Measurements from ENCODE around the gene AGFG1.
"Not testable (repeated sequence)": the region's sequence is repeated elsewhere in the genome, so short reads cannot be mapped to it uniquely, and the experiment has no call there.

AGFG1 gene

GRCh38 chr2:227577555-227577954 lies 105.6 kb downstream of the AGFG1 start:
- TF ChIP-seq GATA3 (IDR thresholded peaks at IDR 0.05; ENCODE audit: low read depth, low read length) = no peak
- TF ChIP-seq GATA2 (IDR thresholded peaks at IDR 0.05; ENCODE audit: low read depth, low read length) = no peak

- TF ChIP-seq GATA3 (IDR thresholded peaks at IDR 0.05; ENCODE audit: low read depth, low read length) = no peak
- no peak for TF ChIP-seq GATA2 (IDR thresholded peaks at IDR 0.05; ENCODE audit: low read depth, low read length)
These were observed 106.7 kb downstream of the AGFG1 start for GRCh38 chr2:227578642-227579041.

GRCh38 chr2:227579791-227580190 lies 107.8 kb downstream of the AGFG1 start:
- no peak for TF ChIP-seq GATA2 (IDR thresholded peaks at IDR 0.05; ENCODE audit: low read depth, low read length)
- no peak for TF ChIP-seq GATA3 (IDR thresholded peaks at IDR 0.05; ENCODE audit: low read depth, low read length)

- TF ChIP-seq GATA3 (IDR thresholded peaks at IDR 0.05; ENCODE audit: low read depth, low read length) = no peak
- no peak for TF ChIP-seq GATA2 (IDR thresholded peaks at IDR 0.05; ENCODE audit: low read depth, low read length)
These were observed 110.4 kb downstream of the AGFG1 start for GRCh38 chr2:227582369-227582768.

- TF ChIP-seq GATA3 (IDR thresholded peaks at IDR 0.05; ENCODE audit: low read depth, low read length) (no peak), GATA2 (IDR thresholded peaks at IDR 0.05; ENCODE audit: low read depth, low read length) (no peak)
These were observed 120.9 kb downstream of the AGFG1 start for GRCh38 chr2:227592694-227593387.

GRCh38 chr2:227595797-227596196 lies 123.8 kb downstream of the AGFG1 start:
- TF ChIP-seq GATA2 (IDR thresholded peaks at IDR 0.05; ENCODE audit: low read depth, low read length) (no peak), GATA3 (IDR thresholded peaks at IDR 0.05; ENCODE audit: low read depth, low read length) (no peak)

DNA sequence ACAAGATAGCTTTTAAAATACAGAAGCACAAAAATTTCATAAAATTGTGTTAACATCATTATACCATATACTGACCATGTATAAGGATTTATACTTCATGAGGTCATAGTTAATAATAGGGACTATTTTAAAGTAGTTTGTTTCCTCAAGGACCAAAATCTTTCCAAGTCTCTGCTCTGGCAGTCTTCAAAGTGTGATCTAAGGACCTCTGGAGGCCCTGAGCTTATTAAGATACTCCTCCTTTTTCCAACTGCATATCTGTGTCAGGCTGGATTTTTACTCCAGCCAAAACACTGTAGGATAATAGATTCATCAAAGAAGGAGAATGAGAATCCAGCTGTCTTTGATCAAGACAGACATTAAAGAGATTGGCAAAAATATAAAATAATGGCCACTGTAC lies 125.1 kb downstream of the AGFG1 start:
- TF ChIP-seq GATA3 (IDR thresholded peaks at IDR 0.05; ENCODE audit: low read depth, low read length) (no peak), GATA2 (IDR thresholded peaks at IDR 0.05; ENCODE audit: low read depth, low read length) (no peak)

- TF ChIP-seq GATA3 (IDR thresholded peaks at IDR 0.05; ENCODE audit: low read depth, low read length) (no peak), GATA2 (IDR thresholded peaks at IDR 0.05; ENCODE audit: low read depth, low read length) (no peak)
These were observed 126.0 kb downstream of the AGFG1 start for GRCh38 chr2:227597998-227598397.

DNA sequence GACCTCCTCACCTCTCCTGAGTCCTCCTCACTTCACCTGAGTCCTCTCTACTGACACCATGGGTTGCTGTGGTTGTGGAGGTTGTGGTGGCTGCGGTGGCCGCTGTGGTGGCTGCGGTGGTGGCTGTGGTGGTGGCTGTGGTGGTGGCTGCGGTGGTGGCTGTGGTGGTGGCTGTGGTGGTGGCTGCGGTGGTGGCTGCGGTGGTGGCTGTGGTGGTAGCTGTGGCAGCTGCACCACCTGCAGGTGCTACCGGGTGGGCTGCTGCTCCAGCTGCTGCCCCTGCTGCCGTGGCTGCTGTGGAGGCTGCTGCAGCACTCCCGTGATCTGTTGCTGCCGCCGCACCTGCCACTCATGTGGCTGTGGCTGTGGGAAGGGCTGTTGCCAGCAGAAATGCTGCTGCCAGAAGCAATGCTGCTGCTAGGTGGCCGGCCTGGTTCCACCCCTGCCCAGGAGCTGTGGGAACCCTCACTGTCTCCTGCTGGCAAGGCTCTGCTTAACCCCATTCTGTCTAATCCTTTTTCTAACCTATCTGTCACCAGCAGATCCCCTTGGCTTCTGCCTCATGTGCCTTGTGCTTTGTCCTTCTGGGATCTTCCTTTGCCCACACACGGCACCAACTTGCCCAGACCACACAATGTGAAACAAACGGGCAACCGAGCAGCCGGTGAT lies 127.0 kb downstream of the AGFG1 start, which contains the start of gene SCYGR2:
TSS of gene SCYGR2 (plus strand) at position 59 of the 669 bp plus-strand sequence. CDS start at position 59, 0 bp downstream.
- not testable (repeated sequence) for TF ChIP-seq GATA3, GATA2 (IDR thresholded peaks at IDR 0.05; ENCODE audit: low read depth, low read length)

DNA sequence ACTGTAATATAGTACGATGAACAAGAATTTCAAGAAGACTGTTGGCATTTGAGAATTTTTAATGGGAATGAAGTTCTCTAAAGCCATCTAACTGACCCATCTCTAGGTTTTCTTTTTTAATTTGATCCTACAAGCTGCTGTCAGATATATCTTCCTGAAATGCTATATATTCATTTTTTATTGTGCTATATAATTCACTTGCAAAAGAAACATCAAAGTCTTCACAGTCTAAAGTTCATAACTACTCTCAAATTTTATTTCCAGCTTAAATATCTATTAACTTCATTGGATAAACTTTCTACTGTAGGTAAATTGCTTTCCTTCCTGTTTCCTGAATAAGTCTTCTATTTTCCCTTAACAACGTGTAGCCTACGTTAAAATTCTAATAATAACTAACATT lies 130.4 kb downstream of the AGFG1 start:
- TF ChIP-seq GATA3 (IDR thresholded peaks at IDR 0.05; ENCODE audit: low read depth, low read length) (no peak), GATA2 (IDR thresholded peaks at IDR 0.05; ENCODE audit: low read depth, low read length) (no peak)

DNA sequence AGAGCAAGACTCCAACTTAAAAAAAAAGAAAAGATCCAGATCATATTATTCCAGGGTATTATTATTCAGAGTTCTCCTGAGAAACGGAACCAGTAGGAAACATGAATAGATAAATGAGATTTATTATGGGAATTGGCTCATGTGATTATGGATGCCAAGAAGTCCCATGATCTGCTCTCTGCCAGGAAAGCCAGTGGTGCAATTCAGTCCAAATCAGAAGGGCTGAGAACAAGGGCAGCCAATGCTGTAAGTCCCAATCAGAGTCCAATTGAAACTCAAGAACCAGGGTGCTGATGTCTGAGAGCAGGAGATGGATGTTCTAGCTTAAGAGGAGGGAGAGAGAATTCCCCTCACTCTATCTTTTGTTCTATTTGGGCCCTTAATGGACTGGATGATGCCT lies 134.5 kb downstream of the AGFG1 start:
- no peak for TF ChIP-seq GATA3 (IDR thresholded peaks at IDR 0.05; ENCODE audit: low read depth, low read length)
- no peak for TF ChIP-seq GATA2 (IDR thresholded peaks at IDR 0.05; ENCODE audit: low read depth, low read length)

DNA sequence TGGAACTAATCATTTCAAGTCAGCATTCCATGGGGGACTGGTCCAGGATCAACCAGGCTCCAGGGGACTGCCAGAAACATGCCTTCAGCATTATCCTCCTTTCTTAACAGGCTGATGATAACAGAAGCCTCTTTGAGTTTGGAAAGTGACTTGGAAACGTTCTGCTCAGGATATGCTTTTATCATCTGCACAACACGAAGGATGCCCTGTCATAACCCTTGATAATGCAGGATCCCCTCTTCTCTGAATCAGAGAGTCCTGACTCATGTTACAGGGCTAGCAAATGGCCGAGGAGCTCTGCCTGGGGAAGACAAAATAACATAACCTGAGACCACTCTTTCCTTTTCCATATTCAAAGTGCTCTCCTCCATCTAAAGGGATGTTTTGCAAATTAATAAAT lies 136.0 kb downstream of the AGFG1 start:
- no peak for TF ChIP-seq GATA3 (IDR thresholded peaks at IDR 0.05; ENCODE audit: low read depth, low read length)
- no peak for TF ChIP-seq GATA2 (IDR thresholded peaks at IDR 0.05; ENCODE audit: low read depth, low read length)

DNA sequence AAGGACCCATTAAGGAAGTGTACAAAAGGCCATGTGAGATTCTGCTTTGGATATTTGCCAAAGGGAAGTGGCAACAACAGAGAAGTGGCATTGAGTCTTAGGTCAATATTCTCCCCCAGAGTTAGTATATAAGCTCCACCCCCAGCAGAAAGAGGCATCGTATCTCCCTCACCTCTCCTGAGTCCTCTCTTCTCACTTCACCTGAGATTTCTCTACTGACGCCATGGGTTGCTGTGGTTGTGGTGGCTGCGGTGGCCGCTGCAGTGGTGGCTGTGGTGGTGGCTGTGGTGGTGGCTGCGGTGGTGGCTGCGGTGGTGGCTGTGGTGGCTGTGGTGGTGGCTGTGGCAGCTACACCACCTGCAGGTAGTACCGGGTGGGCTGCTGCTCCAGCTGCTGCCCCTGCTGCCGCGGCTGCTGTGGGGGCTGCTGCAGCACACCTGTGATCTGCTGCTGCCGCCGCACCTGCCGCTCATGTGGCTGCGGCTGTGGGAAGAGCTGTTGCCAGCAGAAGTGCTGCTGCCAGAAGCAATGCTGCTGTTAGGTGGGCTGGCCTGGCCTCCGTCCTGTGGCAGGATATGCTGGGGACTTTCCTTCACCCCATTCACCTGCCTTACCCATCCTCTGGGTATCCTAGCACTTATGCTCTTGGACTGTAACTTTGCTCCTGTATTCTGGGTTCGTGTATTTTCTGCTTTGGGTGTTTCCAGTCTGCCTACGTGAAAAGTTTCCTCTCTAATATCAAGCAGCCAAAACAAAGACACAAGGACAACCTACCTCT lies 136.8 kb downstream of the AGFG1 start:
- TF ChIP-seq GATA2 (IDR thresholded peaks at IDR 0.05; ENCODE audit: low read depth, low read length) = no peak
- no peak for TF ChIP-seq GATA3 (IDR thresholded peaks at IDR 0.05; ENCODE audit: low read depth, low read length)

GRCh38 chr2:227610123-227610522 lies 138.2 kb downstream of the AGFG1 start:
- TF ChIP-seq GATA2 (IDR thresholded peaks at IDR 0.05; ENCODE audit: low read depth, low read length) (no peak), GATA3 (IDR thresholded peaks at IDR 0.05; ENCODE audit: low read depth, low read length) (no peak)

Measured in SH-SY5Y (cell line).